Brain microvascular endothelial cell (primary cell): ENCODE data around the gene SLC22A13.

ENCODE experiments used
- DNase-seq: peaks from one replicate; pipeline ENCODE4 v3.0.0-alpha.2; 2020
- H3K27ac ChIP-seq: fragments of 250-450 bp; sonication (Bioruptor Pico); 2 replicates; pipeline ENCODE4 v1.5.1; 2020; ENCODE audit warnings: mild to moderate bottlenecking, moderate library complexity
- H3K27me3 ChIP-seq: fragments of 250-450 bp; sonication (Bioruptor Pico); replicated peaks from 2 replicates; pipeline ENCODE4 v1.5.1; 2020; ENCODE audit warnings: mild to moderate bottlenecking
- H3K36me3 ChIP-seq: fragments of 250-450 bp; sonication (Bioruptor Pico); replicated peaks from 2 replicates; pipeline ENCODE4 v1.5.1; 2020; ENCODE audit warnings: mild to moderate bottlenecking
- H3K4me3 ChIP-seq: 2 replicates; pipeline ENCODE4 v1.5.1; 2011; ENCODE audit warnings: low read depth, mild to moderate bottlenecking, control low read depth, low read length, moderate library complexity
- in situ Hi-C: cut with HindIII; loops from 2 replicates; pipeline ENCODE4 v1.10.0; 2017; ENCODE audit warnings: low sequenced_read_pairs, low pct_ligation_motif_present
- TF ChIP-seq, protein P1 (sequence below): IDR thresholded peaks from 2 replicates; pipeline ENCODE4 v1.5.1; 2011; ENCODE audit warnings: low read depth, mild to moderate bottlenecking, moderate library complexity, low read length, control low read depth, inconsistent platforms; ENCODE audit errors: missing control alignments

The SLC22A13 gene

DNA sequence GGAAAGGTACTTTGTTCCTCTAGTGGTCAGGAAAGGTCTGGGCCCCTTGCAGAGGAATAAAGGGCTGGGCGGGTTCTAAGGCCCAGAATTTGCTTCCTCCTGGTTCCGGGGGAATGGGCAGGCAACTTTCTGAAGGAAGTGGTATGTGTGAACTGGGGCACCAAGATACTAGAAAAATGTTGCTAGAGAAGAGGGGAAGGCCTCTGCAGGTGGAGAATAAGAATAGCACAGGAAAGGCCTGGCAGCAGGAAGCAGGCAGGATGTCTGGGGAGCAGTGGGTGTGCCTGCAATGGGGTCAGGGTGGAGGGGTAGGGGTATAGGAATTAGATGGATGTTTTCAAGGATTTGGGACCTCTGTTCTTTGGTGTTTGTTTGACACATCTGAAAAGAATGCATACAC, 2.0 kb downstream of the SLC22A13 start:
- DNase-seq = no peak
- TF ChIP-seq, protein P1, sequence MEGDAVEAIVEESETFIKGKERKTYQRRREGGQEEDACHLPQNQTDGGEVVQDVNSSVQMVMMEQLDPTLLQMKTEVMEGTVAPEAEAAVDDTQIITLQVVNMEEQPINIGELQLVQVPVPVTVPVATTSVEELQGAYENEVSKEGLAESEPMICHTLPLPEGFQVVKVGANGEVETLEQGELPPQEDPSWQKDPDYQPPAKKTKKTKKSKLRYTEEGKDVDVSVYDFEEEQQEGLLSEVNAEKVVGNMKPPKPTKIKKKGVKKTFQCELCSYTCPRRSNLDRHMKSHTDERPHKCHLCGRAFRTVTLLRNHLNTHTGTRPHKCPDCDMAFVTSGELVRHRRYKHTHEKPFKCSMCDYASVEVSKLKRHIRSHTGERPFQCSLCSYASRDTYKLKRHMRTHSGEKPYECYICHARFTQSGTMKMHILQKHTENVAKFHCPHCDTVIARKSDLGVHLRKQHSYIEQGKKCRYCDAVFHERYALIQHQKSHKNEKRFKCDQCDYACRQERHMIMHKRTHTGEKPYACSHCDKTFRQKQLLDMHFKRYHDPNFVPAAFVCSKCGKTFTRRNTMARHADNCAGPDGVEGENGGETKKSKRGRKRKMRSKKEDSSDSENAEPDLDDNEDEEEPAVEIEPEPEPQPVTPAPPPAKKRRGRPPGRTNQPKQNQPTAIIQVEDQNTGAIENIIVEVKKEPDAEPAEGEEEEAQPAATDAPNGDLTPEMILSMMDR = no peak
- no peaks in the 10 kb centered on the region for H3K36me3 ChIP-seq
- no peak overlapping the region for H3K4me3 ChIP-seq
- in situ Hi-C loops = no loop called here
- no peaks in the 10 kb centered on the region for H3K27me3 ChIP-seq
- no peak overlapping the region for H3K27ac ChIP-seq

DNA sequence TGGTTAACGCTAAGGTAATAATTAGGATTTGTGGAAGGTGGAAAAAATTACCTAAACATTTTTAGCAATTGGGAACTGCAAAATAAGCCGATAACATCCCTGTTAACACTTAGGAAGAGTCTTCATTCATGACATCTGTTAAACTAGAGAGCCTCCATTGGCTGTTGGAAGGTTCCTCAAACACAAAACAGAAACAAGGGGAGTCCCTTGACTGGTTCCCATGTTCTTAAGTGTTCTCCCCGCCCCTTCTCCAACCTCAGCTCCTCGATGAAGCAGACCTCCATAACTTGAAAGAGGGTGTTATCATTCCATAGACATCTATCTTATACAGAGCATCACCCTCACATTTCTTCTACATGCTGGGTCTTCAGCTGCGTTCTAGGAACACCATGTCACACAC, 2.5 kb downstream of the SLC22A13 start:
- DNase-seq = no peak
- Histone ChIP-seq H3K36me3 (no peaks in the 10 kb centered on the region), H3K27ac (no peak overlapping the region), H3K27me3 (no peaks in the 10 kb centered on the region), H3K4me3 (no peak overlapping the region)
- TF ChIP-seq, protein P1 = no peak
- in situ Hi-C loops = no loop called here

DNA sequence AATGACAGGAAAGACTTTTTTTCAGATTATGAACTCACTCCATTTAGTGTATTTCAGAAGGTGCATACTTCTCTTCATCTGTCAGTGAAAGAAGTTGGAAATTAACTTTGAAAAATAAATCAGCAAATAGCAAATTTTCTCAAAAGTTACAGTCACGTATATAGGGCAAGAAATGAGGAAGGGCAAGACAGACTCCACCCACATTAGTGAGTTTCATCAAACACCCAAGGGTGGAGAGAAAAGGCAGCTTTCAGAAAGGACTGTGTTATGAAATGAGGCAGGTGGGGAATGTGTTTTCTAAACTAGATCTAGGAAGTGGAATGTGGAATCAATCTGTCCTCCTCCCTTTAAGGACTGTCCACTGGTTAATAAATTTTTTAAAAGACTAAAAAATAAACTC, 2.9 kb downstream of the SLC22A13 start:
- in situ Hi-C loops = no loop called here
- no peaks in the 10 kb centered on the region for H3K27me3 ChIP-seq
- DNase-seq = no peak
- no peak overlapping the region for H3K27ac ChIP-seq
- no peaks in the 10 kb centered on the region for H3K36me3 ChIP-seq
- TF ChIP-seq, protein P1 = no peak
- no peak overlapping the region for H3K4me3 ChIP-seq

DNA sequence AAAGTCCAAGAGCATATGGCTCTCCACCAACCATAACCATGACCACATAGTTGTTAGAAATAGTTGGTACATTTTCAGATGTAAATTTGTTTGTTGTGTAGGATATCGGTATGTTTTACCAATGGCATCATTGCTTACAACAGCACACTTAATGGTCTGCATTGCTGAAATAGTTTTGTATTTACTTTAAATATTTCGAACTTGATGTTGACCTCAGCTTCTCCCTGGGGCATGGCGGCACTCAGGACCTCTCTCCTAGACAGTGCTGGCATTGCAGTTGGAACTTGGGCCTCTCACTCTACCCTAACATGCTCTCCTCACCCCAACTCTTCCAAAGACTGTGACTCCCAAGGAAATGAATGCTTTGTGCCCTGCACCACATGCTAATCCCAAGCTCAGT, 5.0 kb downstream of the SLC22A13 start:
- Histone ChIP-seq H3K27me3 (no peaks in the 10 kb centered on the region), H3K4me3 (no peak overlapping the region), H3K36me3 (peaks cover under 1% of the 10 kb centered on the region), H3K27ac (no peak overlapping the region)
- in situ Hi-C loops = no loop called here
- DNase-seq = no peak
- TF ChIP-seq, protein P1 = no peak

DNA sequence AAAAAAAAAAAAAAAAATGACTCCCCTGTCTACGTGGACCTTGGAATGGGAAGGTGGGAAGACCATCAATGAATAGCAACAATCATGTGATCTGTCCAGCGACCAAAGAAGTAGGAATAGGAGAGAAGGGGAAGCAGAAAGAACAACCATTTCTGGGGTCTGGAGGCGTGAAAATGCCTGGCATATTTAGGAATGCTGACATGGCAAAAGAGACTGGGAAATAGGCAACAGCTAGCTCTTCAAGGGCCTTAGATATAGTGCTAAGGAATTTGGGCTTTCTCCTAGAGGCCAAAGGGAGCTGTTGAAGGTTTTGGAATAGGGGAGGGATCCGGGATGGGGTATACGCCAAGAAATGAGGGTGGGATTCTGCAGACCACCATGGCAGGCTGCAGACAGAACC, 5.9 kb downstream of the SLC22A13 start:
- no peaks in the 10 kb centered on the region for H3K27me3 ChIP-seq
- no peak overlapping the region for H3K27ac ChIP-seq
- in situ Hi-C loops = no loop called here
- TF ChIP-seq, protein P1 = no peak
- no peak overlapping the region for H3K4me3 ChIP-seq
- H3K36me3 ChIP-seq = peaks cover 2% of the 10 kb centered on the region
- no peak for DNase-seq

DNA sequence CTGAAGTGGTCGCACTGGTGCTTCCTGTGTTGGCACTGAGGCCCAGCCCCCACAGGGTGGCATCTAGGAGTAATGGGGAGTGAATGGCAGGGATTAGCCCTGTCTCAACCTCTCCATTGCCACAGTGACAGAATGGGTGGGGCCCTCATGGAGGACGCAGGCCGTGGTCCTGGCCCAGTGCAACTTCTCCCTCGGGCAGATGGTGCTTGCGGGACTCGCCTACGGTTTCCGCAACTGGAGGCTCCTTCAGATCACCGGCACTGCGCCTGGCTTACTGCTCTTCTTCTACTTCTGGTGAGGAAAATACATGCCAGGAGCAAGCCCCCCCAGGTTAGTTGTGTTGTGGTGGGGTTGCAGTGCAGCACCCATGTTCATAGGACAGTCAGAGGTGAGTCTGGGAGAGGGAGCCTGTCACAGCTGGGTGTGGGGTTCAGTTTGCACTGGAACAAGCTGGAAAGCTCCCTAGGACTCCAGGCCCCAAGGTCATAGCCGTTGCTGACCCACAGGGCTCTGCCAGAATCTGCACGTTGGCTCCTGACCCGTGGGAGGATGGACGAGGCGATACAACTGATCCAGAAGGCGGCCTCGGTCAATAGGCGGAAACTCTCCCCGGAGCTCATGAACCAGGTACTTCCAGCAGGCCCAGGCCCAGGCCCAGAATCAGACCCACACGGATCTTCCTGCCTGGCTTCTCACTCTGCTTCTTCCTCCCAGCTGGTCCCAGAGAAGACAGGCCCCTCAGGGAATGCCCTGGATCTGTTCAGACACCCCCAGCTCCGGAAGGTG, 9.4 kb downstream of the SLC22A13 start:
- in situ Hi-C loops = no loop called here
- TF ChIP-seq, protein P1 = no peak

More for the DNA sequence above, 9.4 kb downstream of the SLC22A13 start:
- Histone ChIP-seq H3K36me3 (peaks cover 2% of the 10 kb centered on the region), H3K27ac (no peak overlapping the region), H3K4me3 (no peak overlapping the region), H3K27me3 (no peaks in the 10 kb centered on the region)
- DNase-seq = no peak
